ENCODE measurements around the gene THSD7B.
"Not testable (repeated sequence)": the region's sequence is repeated elsewhere in the genome, so short reads cannot be mapped to it uniquely, and the experiment has no call there.

Gene THSD7B

GRCh38 chr2:137444970-137445369 is 679.6 kb downstream of the THSD7B start:
- DNase-seq = no peak

DNA sequence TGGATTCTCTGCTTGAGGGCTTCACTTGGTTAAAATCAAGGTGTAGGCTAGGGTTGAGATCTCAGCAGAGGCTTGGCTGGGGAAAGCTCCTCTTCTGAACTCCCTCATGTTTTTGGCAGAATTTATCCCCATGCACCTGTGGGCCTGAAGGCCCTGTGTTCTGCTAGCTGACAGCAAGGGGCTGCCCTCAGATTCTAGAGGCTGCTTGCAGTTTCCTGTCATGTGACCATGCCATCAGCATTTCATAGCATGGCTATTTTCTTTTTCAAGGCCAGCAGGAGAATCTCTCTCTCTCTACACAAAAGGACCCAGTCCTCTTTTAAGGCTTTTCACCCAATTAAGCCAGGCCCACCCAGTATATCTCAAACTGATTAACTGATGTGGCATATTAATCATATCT is 684.1 kb downstream of the THSD7B start:
- DNase-seq = no peak

- no peak for DNase-seq
Observed at GRCh38 chr2:137454886-137455285, 689.5 kb downstream of the THSD7B start.

DNA sequence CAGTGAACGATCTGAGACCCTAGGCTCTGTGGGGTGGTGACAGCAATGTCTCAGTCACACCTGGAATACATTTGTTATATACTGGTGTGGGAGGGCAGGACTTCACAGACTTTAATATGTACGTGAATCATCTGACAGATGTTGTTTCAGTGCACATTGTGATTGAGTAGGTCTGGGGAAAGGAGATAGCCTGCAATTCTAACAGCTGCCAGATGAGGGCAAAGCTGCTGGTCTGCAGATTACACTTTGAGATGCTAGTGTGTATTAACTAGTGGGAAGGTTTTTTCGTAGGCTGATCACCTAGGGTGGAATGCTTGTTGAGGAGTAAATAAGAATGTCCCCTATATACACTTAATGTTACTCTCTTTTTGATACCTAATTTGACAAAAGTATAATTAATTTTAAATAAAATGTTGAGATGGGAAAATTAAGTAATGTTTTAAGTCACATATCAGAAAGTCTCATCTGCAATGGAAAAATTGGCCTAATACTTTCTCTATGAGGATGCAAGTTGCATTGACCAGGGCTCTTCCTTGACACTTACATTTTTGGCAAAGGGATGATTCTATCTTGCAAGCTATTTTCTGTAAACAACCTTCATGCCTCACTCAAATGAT is 702.0 kb downstream of the THSD7B start:
- no peak for DNase-seq

DNA sequence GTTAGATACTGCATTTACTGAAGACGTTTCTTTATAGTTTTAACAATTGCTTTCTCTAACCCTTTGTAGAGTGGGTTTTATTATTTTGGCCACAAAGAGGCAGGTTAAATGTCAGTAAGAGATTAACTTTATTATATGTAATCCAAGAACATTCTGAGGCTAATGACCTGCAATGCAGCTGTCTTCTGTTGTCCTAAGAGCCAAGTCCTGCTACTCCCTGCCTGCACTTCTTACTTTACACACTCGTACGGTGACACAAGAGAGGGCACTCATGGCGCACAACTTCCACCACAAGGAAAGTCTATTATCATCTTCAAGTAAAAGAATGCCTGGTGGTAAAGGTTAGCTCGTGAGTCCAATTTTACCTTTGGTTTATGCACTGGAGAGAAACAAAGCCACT is 727.9 kb downstream of the THSD7B start:
- no peak for DNase-seq

GRCh38 chr2:137500599-137500998 is 735.3 kb downstream of the THSD7B start:
- no peak for DNase-seq

- DNase-seq = no peak
Observed at GRCh38 chr2:137507237-137507636, 741.9 kb downstream of the THSD7B start.

DNA sequence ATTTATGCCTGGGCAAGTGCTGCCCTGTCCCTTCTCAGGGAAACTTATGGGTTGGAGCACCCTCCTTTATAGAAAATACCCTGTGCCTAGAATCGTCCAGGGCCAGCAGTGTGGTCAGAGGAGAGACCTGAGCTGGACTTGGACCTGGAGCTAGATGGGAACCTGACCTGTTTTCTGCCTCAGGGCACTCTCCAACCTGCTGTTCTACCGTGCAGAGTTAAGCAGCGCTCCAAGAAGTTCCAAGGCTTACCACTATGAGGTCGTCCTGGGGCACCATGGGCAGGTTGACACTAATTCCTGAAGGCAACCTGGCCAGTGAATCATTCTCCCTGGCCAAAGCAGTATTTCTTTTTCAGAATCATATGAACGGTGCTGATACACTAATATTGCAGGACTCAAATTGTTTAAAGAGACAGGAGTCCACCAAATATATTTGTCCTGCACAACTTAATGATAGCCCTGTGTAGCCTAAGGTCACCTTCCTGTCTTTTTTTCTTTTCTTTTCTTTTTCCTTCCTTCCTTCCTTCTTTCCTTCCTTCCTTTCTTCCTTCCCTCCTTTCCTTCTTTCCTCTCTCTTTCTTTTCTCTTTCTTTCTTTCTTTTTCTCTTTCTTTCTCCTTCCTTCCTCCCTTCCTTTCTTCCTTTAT is 743.5 kb downstream of the THSD7B start:
- no peak for DNase-seq

- no peak for DNase-seq
Observed at GRCh38 chr2:137511526-137511925, 746.2 kb downstream of the THSD7B start.

DNA sequence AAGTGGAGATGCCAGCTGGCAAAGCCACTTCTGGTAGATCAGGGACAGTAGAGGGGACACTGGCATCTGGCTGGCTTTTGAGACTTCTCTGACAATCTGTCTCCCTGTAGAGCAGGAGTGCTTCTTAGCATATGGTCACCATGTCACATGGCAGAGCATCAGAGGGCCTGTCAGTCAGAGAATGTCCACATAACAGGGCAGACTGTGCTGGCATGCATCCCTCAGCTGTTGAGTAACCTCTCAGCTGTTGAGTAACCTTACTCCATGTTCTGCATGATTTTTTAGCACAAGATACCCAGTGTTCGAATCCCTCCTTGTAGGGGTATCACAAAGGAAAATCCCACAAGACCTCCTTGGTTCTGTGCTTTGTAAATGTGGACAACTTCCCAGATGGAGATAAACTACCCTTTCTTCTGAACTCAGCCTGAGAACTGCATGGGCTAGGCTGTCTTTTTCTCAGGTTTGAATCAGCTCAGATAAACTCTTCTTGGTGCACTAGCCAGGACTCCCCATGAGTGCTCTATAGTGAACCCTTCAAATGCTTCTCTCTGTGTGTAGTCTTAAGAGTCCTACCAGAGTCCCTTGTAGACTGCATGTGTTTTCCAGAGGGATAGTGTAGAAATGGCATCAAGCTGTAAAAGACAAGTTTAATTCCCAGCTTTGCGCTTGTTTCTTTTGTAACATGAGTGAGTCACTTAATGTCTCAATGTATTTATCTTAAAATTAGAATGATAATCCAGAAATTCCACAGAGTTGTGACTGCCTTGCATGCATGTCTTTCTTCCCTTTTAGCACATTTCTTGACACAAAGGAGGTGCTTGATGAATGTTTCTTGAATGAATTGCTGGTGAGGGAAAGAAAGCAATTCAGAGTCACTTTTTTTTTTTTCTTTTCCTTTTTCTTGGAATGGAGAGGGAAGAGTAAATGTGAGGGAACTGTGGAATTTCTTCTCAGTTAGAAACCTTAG is 756.6 kb downstream of the THSD7B start:
- DNase-seq = no peak

DNA sequence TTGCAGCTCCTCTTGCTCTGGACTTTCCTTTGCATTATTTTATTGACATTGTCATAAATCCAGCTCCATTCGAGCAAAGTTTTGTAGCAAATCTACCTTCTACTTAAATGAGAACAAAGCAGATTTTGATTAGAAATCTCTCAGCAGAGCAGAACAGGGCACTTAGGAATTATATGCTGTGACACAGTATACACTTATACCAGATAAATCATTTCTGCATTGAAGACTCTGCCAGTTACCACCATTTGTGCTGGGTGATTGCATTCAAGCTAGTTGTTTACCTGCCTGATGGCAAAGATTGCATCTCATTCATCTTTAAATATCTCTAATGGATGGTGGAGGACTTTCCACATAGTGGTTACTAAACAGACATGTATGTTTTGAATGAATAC is 757.3 kb downstream of the THSD7B start:
- DNase-seq = no peak

GRCh38 chr2:137523931-137524330 is 758.6 kb downstream of the THSD7B start:
- DNase-seq = no peak

GRCh38 chr2:137525132-137525531 is 759.8 kb downstream of the THSD7B start:
- no peak for DNase-seq

GRCh38 chr2:137525641-137526190 is 760.4 kb downstream of the THSD7B start:
- no peak for DNase-seq

DNA sequence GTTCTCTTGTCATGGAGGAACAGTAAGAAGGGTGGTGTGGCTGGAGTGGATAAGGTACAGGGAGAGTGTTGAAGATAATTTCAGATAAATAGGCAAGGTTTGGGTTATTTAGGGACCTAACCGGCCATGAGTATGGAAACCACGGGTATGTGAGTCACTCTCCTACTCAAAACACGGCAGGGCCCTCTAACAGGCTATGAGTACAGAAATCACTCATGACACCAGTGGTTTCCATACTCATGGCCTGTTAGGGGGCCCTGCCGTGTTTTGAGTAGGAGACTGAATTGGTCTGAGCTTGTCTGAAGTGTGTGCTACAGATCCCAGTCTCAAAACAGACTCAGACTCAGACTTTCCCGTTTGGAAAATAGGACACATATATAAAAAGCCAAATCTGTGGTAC is 770.6 kb downstream of the THSD7B start:
- DNase-seq = no peak

GRCh38 chr2:137539336-137539735 is 774.0 kb downstream of the THSD7B start:
- no peak for DNase-seq

DNA sequence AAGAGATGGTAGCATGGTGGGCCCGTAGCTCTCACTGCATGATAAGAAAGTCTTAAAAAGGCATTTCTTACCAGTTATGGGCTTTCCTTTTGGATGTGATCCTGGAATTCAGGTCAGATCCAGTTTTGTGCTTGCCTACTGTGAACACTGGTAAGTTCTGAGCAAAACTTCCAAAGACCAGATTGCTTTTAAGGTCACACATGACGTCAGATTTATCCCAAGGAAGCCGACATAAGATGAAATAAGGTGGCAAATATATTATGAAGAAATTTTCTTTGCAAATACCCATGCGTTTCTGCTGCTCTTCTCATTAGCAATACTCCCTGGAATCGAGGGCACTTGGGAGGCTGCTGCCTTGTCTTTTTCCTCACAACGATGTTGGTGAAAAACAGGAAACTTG is 782.5 kb downstream of the THSD7B start:
- no peak for DNase-seq

- no peak for DNase-seq
Observed at GRCh38 chr2:137566387-137566786, 801.0 kb downstream of the THSD7B start.

- no peak for DNase-seq
Observed at GRCh38 chr2:137570484-137570883, 805.1 kb downstream of the THSD7B start.

DNA sequence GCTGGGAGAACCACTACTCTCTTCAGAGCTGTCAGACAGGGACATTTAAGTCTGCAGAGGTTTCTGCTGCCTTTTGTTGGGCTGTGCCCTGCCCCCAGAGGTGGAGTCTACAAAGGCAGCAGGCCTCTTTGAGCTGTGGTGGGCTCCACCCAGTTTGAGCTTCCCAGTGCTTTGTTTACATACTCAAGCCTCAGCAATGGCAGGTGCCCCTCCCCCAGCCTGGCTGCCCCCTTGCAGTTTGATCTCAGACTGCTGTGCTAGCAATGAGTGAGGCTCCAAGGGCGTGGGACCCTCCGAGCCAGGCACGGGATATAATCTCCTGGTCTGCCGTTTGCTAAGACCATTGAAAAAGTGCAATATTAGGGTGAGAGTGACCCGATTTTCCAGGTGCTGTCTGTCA is 822.5 kb downstream of the THSD7B start:
- not testable (repeated sequence) for DNase-seq

GRCh38 chr2:137588578-137588977 is 823.2 kb downstream of the THSD7B start:
- not testable (repeated sequence) for DNase-seq

GRCh38 chr2:137590102-137590501 is 824.8 kb downstream of the THSD7B start:
- no peak for DNase-seq

GRCh38 chr2:137607722-137608318 is 842.5 kb downstream of the THSD7B start:
- DNase-seq = no peak
